Activated CD8-positive, alpha-beta memory T cell treated with anti-CD3 and anti-CD28 coated beads, Interleukin-2, amount 50 U/mL, for 1 hour (primary cell): Measurements from ENCODE around the gene OR2T27.
"Not testable (repeated sequence)": the region's sequence is repeated elsewhere in the genome, so short reads cannot be mapped to it uniquely, and the experiment has no call there.

Experiments used
- DNase-seq: peaks from one replicate; pipeline ENCODE4 v3.0.0-alpha.2; 2020; ENCODE audit errors: extremely low read depth

OR2T27 gene, protein sequence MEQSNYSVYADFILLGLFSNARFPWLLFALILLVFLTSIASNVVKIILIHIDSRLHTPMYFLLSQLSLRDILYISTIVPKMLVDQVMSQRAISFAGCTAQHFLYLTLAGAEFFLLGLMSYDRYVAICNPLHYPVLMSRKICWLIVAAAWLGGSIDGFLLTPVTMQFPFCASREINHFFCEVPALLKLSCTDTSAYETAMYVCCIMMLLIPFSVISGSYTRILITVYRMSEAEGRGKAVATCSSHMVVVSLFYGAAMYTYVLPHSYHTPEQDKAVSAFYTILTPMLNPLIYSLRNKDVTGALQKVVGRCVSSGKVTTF

DNA sequence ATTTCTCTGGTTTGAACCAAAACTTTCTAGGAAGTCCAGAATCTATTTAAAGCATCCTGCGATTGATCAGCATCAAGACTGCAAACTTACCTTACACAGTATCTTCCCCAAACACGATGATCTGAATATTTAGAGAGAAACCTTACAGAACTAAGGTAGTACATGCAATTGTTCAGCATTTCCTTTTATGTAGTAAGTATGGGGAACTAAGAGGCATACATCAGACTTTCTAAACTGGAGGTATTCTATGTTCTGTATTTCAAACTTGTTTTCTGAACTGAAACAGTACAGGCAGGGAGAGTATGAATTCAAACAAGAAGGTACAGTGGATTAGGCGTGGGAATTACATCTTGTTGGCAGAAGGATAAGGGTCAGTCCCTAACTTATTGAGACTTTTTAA lies at the start of gene OR2T27:
TSS of gene OR2T27 (minus strand) at position 175 of the 400 bp plus-strand sequence. CDS start 4,644 bp downstream, outside the sequence.
- not testable (repeated sequence) for DNase-seq

DNA sequence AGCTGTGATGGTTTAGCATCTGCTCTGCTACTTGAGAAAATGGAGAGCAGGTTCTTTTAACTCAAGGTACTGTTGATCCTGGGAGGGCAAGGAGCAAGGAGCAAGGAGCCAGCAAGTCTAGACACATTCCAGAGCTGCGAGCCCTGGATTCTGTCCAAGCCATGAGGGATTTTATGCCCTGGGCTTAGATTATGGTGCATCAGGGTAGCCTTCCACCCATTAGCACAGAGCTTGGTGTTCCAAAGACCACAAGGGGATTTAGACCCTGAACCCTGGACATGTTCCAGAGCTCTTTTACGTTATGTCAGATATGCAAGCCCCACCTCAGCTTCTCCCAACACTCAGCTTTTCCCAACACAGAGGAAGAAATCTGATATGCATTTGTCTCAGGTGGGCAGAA lies 49.3 kb upstream of the OR2T27 start:
- DNase-seq: no peak

DNA sequence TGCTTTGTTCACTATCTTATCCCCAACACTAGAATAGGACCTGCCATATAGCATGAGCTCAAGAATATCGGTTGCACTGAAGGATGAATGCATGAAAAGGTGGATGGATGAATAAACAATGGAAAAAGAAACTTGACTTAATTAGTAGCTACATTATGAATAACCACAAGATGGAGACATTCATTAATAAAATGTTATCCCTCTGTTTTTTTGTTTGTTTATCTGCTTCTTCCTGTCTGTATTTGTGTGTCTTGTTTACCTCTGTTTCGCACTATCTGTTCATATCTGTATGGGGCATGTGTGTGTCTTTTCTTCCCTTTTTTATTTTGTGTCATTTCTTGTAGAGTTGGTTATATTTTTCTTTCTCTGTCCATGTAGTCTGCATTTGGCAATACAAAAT lies 48.3 kb upstream of the OR2T27 start:
- DNase-seq: no peak

DNA sequence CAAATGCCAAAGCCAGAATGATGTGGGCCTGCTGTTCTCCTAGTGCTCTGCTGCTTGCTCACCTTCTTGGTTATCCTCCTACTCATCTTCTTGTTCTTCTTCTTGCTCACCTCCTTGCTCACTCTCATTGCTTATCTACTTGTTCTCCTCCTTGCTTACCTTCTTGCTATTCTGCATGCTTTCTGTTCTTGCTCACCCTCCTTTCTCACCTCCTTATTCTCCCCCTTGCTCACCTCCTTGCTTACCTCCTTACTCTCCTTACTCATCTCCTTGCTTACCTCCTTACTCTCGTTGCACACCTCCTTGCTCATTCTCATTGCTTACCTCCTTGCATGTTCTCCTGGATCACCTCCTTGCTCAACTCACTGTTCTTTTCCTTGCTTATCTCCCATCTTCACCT lies 47.4 kb upstream of the OR2T27 start, which contains the start of gene OR14I1:
TSS of gene OR14I1 (minus strand) at position 53 of the 400 bp plus-strand sequence.
- no peak for DNase-seq

DNA sequence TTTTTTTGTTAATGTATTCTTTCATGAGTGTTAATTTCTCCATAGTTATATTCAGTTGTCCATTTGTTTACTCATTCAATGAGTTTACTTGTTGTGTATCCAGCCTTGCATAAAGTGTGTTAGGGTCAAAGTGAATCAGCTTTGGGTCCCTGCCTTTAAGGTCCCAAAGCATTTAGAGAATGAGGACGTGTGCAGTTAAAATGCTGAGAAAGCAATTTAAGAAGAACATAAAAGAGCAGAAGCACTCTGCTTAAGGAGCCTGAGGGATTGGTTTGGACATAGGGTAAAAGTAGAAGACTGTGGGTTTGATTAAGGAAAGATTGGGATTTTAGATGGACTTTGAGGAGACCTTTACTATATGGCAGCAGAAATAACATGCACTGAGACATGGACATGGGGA lies 43.8 kb upstream of the OR2T27 start:
- no peak for DNase-seq

DNA sequence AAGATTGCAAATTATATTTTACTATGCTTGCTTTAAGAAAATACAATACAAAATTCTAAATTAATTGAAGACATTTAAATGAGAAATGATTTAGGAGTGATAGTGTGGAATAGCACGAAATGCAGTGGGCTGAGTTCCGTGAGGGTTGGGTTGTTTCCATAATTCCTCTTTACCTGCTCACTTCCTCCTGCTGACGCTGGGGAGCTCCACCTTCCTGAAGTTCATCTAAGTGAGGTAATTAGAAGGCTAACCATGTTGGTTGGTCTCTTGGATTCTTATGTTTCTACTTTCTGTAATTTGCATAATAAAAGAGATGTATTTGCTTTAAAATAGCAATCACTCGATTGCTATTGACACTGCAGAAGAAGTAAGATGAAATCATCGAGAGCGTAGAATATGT lies 42.6 kb upstream of the OR2T27 start:
- no peak for DNase-seq

DNA sequence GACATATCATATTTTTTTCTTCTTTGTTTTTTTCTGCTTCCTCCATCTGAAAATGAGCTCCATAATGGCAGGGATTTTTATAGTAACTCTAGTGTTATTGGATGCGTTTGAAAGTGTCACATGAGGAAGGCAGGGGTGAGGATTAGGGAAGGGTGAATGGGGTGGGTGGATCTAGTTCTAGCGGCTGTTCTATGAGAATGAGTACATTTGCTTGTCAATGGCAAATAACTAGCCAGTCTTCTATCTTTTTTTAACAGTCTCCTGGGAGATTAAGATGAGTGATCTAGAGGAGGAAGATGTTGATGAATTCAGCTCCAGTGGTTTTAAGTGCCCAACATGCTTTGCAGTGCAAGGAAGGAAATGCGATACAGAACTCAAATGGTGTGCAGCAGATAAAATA lies 41.4 kb upstream of the OR2T27 start:
- DNase-seq: no peak

DNA sequence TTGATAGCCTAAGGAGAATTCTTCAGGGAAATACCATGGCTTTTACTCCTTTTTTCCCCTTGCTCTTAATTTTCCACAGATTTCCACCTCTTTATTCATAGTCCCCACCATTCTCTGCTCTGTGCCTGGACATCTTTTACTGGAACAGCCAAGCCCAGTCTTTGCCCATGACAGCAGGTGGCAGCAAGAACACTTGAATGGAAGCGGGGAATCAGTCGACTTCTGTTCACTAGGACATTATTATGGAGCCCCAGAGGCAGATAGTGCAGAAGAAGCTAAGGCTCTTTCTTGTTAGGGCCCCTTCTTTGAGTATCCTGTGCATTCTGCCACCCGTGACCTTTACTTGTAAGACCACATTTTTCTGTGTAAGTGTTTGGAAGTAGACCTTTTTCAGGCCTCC lies 40.9 kb upstream of the OR2T27 start:
- DNase-seq: no peak

DNA sequence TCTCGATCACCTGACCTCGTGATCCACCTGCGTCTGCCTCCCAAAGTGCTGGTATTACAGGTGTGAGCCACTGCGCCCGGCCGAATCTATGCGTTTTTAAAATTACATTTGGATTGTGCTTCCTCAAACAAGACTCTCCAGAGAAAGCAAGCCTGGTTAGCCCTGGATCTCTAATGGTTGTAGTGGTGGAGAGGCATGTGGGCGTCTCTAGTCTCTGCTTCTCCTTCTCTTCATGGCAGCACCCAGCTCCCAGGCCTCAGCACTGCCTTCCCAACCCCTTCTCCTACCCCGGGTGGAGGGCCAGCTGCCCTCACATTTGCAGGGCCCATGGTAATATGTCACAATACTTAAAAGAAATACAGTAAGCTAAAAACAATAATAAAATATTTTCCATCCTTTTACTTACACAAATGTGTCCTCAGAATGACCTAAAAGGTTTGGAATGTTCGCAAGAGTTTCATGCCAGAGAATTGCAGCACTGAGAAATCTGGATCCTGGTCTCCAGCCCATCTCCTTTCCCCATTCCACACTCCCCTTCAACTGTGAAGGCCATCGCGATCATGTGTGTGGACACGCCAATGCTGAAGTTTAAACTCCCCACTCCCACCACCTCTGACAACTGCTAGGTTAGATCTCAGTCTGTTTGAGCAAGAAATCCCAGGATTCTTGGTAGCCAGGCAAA lies 40.3 kb upstream of the OR2T27 start:
- DNase-seq: no peak

DNA sequence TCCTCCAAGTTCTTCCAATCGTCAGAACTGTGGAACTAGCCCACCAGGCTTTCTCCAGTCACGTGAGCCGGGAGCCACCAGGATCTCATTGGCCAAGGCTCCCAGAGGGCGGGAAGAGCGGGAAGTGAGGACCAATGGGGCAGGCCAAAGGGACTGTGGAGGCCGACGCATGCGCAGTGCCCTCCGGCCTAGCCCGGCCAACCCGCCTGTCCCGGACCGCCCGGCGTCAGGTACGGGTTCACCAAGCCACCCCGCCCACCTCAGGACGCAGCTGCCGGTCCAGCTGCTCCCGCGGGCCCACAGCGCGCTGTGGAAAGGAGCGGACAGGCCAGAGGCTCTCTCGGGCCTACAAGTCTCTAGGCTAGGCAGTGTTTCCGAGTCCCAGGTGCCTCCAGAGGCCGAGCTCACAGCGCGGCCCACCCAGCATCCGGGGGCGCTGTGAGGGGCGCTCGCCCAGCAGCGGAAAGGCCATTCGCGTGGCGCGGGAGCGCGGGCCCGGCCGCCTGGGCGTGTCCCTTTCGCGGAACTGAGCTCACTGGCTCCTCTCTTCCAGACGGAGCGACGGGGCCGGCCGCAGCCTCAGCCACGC lies 36.3 kb upstream of the OR2T27 start:
- DNase-seq: no peak

DNA sequence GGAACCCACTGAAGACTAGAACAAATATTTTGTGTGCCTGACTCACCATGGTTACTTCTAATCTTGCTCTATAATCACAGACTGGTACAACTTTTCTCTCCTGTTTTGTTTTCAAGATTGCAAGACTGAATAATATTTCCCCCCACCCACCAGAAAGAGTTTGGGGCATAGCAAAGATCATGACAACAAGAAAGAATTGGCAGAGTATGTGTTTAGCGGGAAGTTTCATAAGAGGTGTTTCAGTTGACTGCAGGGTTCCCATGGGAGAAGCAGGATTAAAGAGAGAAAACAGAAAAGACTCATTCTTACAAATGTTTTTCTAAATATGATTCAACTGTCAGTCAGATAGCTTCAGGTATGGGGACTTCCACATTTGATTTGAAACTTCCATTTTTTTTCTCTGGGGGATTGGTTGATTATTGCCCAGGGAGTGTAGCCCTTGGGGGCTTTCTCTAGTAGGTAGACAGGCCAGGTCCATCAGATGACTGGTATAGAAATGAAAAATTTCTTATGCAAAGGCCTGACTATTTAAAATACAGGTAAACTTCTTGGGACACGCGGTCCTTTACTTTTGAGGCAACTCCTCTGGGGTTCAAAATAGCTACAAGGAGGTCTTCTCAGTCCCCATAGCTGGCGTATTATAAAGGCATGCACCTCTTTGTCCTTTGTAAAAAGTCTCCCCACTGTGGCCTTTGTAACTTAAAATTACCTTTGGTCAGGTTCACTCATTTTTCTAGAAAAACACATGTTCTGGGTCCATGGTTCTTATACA lies 33.4 kb upstream of the OR2T27 start:
- DNase-seq: no peak

DNA sequence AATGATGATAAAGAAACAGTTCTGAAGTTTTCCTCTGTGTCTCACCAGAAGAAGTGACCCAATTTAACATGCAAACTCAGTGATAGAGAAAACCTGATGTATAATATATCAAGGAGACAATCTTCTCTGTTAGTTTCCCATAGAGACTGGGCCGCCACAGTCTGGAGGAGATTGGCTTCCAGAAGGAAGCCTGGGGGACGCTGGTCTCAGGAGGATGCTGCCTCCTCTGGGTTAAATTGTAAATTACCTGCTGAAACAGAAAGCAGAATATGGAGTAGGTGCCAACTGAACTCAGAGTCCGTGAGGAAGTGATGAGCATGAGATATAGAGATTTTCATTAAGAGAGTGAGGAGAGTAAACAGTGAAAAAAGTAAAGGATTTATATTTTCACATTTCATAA lies 31.5 kb upstream of the OR2T27 start:
- no peak for DNase-seq

DNA sequence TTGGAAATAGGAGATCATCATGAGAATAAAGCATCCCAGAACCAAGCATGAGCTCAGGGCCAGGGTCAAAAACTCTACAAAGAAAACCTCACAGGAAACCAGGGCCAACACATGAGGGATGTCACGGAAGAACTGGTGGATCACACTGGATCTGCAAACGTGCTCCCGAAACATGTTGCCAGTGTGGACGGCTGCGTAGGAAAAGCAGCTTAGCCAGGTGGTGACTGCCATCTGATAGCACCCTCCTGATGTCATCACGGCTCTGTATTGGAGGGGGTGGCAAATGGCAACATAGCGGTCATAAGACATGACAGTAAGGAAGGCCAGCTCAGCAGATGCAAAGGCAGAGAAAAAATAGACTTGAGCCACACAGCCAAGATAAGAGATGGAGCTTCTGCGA lies 26.3 kb upstream of the OR2T27 start:
- no peak for DNase-seq

DNA sequence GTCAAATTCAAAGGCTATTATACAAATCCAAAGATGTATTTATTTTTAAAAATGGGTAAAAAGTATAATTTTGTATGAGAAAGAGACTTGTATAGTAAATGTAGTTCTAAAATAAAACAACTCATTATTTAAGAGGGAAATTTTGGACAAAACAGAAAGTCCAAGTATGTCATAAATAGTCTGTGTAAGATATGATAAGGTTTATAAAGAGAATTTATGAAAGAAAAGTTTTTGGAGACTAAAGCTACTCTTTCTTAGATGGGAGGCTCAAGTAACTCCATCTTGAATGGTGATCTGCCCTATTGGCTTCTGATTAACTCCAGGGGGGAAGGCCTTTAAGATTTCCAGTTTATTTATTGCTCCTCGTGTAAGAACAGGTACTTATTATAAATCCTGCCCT lies 14.7 kb upstream of the OR2T27 start:
- no peak for DNase-seq

DNA sequence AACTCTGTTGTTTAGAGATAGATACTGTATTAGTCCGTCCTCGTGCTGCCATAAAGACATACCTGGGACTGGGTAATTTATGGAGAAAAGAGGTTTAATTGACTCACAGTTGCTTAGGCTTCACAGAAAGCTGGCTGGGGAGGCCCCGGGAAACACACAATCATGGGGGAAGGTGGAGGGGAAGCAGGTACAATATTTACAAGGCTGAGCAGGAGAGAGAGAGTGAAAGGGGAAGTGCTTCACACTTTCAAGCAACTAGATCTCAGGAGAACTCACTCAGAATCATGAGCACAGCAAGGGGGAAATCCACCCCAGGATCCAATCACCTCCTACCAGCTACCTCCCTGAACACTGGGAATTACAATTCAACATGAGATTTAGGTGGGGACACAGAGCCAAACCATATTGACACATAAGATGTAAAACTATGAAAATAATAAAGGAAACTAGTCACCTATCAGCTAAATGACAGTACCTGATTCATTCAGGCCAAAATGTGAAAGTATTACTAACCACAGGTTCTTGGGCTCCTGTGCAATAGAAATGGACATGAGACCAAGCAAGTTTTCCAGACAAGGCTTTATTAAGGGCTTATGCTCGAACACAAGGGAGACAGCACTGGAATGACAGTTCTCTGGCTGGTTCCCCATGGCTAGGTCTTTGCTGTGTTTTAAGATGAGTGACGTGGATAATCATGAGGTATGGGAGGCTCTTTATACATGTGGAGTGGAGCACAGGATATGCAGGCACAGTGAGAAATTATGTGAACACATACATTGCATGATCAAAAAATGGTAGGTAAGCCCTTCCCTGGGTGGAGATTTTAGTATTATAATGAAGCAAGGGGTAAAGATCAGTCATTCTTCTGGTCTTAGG lies 8.4 kb upstream of the OR2T27 start:
- DNase-seq: not testable (repeated sequence)

DNA sequence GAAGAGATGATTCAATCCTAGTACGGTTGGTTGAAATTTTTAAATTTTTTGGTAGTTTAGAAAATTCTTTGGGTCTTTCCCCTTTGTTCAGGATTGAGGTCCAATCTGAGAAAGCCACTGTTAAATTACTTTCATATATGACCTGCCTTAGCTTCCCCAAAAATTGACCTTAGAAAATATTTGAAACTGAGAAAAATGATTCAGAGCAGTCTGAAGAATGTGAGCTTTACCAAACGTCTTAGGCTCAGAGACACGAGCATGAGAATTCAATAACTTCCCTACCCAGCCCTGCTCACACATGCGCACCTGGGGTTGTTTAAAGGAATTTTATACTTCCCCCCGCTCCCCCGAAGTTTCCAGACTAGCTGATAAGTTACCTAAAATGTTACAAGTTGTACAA lies 1.5 kb upstream of the OR2T27 start:
- DNase-seq: not testable (repeated sequence)

DNA sequence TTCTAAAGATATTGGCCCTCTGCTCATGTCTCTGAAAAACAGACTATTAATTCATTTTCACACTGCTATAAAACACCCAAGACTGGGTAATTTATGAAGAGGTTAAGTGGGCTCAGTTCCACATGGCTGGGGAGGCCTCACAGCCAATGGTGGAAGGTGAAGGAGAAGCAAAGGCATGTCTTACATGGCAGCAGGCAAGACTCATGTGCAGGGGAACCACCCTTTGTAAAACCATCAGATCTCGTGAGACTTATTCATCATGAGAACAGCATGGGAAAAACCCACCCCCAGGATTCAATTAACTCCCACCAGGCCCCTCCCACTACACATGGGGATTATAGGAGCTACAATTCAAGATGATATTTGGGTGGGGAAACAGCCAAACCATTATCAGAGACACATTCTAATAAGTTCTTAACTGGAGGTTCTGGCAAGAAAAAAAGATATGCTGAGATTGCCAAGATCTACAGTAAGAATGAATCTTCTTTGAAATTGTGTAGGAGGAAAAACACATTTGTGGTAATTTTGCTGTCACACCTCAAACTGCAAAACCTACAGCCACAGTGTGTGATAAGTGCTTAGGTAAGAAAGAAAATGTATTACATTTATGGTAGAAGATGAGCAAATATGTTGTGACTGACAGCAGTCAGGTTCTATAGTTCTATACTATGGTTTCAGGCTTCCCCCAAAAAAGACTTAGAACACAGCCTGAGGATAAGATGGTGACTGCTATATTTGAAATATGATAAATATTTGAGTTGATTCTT lies 6.4 kb downstream of the OR2T27 start:
- DNase-seq: not testable (repeated sequence)

DNA sequence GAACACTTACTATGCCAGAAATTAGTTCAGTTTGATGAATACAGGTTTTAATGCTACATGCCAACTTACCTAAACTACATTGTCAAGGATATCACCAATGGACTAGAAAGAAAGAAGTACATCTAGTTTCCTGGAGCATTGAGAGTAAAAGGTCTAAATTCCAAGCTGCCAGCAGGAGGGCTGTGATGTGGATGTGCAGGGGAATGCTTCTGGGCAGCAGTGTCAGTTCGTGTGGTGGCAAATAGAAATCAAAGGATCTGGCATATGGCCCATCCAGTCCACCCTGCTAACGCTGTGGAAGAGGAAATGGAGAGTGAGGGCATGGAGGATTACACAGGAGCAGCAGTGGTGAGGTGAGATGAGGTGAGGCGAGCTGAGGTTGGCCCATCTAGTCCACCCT lies 10.2 kb downstream of the OR2T27 start, which contains the start of gene OR2T35:
TSS of gene OR2T35 (minus strand) at position 101 of the 400 bp plus-strand sequence. CDS start 6,020 bp downstream, outside the sequence.
- DNase-seq: not testable (repeated sequence)

DNA sequence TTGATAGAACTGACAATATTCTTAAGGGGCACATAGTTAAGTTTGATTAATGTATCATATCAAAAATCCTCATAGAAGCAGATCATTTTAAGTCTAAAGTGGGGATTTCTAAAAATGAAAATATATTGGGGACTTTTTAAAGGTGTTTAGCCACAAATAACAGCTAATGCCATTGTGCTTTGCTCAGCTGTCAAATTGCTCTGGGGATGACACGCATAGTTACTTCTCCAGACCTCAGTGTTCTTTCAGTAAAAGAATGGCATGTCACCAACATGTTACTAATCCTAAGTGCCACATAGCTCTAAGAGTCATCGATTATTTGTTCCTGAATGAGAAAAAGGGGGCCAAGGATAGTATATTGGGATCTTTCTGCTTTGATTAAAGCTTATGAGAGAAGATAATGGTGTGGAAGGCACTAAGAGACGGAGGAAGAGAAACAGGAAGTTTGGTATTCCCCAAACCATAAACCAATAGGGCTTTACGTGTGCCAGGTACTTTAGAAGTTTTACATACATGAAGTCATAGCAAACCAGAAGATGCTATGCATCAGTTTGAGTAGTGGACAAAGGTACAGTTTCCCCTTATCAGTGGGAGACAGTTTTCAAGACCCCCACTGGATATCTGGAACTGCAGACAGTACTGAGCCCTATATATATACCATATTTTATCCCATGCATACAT lies 12.2 kb downstream of the OR2T27 start:
- DNase-seq: not testable (repeated sequence)

DNA sequence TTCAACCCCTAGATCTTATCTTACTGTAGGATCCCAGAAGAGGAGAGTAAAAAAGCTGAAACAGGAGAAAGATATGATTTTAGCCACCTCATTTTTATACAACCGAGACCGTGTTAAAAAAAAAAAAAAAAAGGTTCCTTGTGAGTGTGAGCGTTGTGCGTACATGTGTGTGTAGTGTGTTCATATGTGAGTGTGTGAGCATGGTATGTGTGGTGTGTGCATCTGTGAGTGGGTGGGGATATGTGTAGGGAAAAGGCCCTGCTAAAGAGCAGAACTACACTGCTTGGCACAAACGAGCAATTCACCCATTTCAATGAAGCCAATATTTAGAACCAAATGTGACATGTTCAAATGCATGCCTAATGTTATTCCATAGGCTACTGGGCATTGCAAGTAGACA lies 13.7 kb downstream of the OR2T27 start:
- not testable (repeated sequence) for DNase-seq
